GM21367 (cell line): ENCODE results near the gene DTNB.

ENCODE experiments used
- ATAC-seq: cut with Tn5 transposase; IDR thresholded peaks from one replicate; pipeline ENCODE4 v1.9.1; 2021; ENCODE audit not compliant: unreplicated experiment

DTNB gene

DNA sequence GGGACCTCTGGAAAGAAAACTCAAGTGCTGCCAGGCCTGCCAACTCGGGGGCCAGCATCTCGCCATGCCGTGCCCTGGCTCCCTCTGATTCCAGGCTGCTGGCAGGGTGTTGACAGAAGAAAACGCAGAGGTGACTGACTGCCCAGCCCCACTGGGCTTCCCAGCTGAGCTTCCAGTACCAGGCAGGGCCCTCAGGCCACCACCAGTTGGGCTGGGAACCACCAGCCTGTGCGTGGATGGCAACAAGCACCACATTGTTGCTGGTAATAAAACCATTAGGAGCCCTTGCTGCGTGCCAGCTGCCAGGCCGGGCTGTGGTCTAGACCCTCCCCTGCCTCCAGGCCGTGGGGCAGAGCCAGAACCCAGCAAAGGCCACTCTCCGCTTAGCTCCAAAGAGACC lies 340.8 kb downstream of the DTNB start:
- no peak for ATAC-seq

DNA sequence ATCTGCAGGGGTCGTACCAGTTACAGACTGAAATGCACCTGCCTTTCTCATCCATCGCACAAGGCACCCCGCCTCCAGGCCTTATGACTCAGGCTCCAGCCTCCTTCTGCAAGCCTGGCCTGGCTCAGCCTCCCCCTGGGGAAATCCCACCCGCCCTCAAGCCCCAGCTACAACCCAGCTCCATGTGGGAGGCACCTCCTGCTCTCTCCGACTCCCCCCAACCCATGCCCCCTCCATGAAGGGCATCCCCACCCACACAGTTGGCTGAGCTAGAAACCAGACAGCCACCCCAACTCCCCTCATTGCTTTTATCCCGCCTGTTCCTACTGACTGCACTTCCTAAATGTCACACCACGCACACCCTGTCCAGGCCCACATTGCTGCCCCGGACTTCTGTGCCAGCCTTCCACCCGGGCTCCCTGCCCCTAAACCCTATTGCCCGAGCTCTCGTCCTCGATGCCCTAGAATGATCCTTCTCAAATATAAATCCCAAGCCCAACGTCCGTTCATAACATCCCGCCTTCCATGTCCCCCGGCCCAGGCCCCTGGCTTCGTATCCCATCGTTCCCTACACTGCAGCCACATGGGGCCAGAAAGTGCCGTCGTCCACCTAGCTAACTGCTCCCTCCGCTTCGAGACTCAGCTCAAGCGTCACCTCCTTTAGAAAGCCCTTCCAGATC lies 341.6 kb downstream of the DTNB start:
- no peak for ATAC-seq

DNA sequence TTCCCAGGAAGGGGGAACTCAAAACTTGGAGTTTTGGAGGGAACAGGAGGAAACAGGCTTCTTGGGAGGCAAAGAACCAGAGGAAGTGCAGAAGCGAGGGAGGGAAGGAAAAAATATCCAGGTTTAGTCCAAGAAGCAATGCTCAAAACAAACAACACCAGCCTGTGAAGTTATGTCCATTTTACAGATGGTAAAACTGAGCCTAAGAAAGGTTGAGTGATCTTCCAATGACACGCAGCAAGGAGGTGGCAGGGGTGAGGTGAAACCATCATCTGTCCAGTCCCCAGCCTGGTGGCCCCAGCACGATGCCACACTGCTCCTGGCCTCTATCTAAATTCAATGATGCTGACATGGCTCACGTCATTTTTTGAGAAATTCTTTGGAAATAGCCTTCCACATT lies 342.4 kb downstream of the DTNB start:
- ATAC-seq: no peak

DNA sequence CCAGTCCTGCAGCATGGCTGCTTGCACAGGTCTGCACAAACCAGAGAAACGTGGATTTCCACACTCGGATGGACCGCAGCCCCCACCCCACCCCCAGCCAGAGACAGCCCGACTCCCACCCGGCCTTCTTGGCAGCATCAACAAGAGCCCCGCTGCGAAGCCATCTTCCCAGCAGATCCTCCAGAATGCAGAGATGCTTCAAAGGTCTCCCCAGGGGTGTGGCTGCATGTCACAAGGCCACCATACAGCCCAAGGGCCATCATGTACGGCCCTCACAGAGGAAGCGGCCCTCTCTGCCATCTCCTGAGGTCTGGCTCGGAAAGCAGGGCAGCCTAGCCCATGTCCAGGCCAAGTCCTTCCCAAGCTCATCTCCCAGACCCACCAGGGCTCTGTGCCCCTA lies 343.1 kb downstream of the DTNB start:
- no peak for ATAC-seq

DNA sequence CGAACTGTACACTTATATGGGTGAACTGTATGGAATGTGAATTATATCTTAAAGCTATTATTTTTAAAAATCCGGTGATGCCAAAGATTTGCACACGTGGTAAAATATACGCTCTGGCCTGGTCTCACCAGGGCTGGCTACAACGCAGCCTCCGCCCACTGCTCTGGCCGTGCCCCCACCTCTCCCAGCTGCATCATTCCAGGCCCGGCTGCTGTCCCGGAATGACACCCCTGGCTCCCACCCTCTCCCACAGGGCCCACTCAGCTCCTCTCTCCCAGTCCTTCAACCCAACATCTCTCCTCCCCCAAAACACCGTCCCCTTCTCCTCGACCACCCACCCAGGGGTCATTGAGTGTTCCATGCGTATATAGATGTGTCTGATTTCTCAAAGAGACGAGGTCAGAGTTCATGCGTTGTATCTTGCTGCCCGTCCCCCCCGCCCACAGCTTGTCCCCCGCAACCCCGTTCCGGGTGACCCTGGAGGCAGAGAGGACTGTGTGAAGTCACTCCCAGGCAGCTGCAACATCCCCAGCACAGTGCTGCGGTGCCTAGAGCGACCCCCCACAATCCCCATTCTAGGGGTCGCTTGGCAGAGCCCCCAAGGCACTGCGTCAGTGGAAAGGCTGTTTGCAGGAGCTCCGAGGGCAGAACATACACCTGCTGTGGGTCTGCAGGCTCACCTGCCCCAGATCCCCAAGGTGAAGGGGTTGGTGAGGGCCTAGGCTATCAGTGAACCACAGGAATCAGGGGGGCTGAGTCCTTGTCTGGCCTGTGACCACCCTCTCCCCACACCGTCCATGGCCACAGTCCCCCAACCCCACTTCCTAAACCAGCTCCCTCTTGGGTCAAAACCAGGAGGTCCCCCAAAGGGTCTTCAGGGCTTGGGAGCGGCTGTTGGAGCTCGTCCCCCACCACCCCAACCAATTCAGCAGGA lies 345.0 kb downstream of the DTNB start:
- no peak for ATAC-seq
